ENCODE data around the gene ZNF518A.

DNA sequence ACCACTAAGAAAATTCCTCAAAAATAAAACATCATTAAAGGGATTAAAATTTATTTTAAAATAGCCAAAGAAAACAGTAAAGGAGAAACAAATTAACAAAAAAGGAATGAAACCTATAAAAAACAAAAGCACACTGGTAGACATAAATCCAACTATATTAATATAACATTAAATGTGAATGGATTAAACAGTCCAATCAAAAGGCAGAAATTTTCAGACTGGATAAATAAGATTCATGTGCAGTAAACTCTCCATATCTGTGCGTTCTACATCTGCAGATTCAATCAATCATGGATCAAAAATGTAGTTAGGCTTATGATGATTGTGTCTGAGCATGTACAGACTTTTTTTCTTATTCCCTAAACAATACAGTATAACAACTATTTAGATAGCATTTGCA lies 42.6 kb downstream of the ZNF518A start:
- TF ChIP-seq, protein P1, sequence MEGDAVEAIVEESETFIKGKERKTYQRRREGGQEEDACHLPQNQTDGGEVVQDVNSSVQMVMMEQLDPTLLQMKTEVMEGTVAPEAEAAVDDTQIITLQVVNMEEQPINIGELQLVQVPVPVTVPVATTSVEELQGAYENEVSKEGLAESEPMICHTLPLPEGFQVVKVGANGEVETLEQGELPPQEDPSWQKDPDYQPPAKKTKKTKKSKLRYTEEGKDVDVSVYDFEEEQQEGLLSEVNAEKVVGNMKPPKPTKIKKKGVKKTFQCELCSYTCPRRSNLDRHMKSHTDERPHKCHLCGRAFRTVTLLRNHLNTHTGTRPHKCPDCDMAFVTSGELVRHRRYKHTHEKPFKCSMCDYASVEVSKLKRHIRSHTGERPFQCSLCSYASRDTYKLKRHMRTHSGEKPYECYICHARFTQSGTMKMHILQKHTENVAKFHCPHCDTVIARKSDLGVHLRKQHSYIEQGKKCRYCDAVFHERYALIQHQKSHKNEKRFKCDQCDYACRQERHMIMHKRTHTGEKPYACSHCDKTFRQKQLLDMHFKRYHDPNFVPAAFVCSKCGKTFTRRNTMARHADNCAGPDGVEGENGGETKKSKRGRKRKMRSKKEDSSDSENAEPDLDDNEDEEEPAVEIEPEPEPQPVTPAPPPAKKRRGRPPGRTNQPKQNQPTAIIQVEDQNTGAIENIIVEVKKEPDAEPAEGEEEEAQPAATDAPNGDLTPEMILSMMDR (IDR thresholded peaks at IDR 0.05; ENCODE audit: low read length): no peak
- no peak for TF ChIP-seq EZH2 (optimal IDR thresholded peaks at IDR 0.05; ENCODE audit: low read depth, low read length)

Data from MM.1S (cell line).